Uterus (tissue), 2 donors: ENCODE results near the gene SLCO6A1.

Experiments
- CTCF ChIP-seq, 4 experiments: fragments of 200-600 bp in 2 of 4; fragments of 450-650 bp in 2 of 4; sonication (generic) in 2 of 4; IDR thresholded peaks; one replicate each; pipeline ENCODE4 v1.5.1; 2016 to 2019; ENCODE audit warnings: antibody characterized with exemption in 4 of 4, mild to moderate bottlenecking in 2 of 4, moderate library complexity in 1 of 4
- POLR2A ChIP-seq, 2 donors: fragments of 450-650 bp; IDR thresholded peaks; one replicate each; pipeline ENCODE4 v1.6.1; 2016; ENCODE audit warnings: antibody characterized with exemption in 2 of 2, mild to moderate bottlenecking in 1 of 2, moderate library complexity in 1 of 2

DNA sequence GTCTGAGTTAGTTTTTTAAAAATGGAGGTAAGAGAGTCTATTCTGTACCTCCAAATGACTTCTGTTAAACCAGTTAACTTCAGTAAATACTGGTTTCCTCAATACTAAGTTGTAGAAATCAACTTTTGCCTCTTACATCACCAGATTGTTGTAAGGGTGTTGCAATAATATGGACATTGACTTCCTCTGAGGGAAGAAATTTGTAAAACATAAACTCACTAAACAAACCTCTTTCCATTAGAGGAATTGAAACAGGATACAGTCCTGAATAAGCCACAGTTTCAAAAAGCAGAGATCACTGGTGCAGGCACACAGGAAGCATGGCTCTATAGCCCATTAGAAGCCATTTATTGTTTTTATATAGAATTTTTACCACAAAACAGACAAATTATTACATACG, 32.7 kb upstream of the SLCO6A1 start:
- no peak for TF ChIP-seq CTCF (IDR thresholded peaks at IDR 0.05)
- no peak for TF ChIP-seq POLR2A (IDR thresholded peaks at IDR 0.05)
